ENCODE measurements around the gene ZNF407.

Gene ZNF407

DNA sequence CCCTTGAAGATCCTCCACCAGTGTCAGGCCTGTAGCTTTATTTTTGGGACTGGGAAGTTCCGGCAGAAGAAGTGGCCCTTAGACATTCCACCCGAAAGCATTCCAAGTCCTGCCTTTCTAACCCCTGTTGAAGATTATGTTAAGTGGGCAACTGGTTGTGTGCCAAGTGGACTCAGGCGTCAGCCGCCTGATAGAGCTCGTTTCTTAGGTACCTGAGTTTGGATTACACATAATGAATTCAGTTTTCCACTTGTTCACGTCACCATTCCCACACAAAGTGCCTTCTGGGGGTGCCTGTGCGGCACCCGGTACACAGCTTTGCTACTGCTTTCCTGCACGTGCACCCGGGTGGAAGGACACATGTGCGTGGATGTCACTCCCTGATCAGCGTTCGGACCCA is 454.8 kb downstream of the ZNF407 start:
- no peak for DNase-seq (ENCODE audit: low read depth in 2 of 2)

DNA sequence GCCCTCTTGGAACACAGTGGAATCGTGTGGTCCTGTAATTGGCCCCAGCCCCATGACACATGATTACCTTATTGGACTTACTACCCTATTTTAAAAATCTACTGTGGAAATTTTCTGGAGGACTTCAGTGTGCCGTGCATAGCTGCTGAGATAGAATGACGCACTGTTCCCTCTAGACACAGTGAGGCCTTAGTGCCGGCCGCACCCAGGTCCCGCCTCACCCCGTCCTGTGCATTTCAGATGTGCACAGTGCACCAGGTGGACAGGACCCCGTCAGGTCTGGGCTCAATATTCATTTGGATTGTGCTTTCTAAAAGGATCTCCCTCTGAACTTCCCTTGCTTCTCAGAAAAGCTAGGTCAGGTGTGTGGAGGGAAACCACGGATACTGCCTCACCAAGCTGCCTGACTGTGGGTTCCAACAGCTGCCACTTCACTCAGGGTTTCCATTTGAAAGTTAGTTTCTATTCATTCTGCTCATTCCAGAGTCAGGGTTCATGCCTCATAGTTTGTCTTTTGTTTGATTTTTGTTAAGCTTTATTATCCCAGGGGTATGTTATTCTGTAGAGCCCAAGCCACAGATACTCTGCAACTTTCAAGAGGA is 455.5 kb downstream of the ZNF407 start:
- DNase-seq (ENCODE audit: low read depth in 2 of 2): no peak

DNA sequence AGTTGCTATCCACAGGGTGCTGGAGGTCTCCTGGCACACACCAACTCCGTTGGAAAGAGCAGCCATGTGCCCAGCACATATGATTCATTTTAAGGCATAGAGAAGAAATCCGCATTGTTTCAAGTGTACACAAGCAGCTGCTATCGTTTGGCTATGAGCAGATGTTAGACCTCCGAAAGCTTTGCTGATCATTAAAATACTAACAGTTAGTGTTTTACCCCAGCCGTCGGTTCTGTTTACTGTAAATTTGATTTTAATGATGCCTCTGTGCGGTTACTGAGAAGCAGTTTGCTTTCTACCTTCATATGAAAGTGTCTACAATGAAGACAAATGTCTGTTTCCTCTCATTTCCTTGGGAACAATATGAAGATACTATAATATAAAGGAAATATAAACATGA is 456.4 kb downstream of the ZNF407 start:
- DNase-seq (ENCODE audit: low read depth in 2 of 2): no peak

DNA sequence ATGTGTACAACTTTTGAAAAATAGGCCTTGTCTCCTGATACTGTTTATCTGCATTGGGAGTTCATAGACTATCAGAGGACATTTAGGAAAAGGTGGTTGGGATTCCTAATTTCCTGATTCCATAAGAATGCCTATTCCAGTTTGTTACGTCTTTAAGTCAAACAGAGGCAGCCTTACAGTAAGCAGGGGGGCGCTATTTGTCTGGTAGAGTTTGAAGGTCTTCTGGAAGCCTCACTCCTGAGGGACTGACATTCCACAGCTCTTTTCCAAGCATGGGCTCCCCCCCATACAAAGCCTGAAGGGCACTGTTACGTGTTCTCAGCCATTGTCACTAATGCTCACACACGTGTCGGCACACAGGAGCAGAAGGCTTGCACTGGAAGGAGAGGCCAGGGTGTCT is 456.9 kb downstream of the ZNF407 start:
- DNase-seq (ENCODE audit: low read depth in 2 of 2): no peak

DNA sequence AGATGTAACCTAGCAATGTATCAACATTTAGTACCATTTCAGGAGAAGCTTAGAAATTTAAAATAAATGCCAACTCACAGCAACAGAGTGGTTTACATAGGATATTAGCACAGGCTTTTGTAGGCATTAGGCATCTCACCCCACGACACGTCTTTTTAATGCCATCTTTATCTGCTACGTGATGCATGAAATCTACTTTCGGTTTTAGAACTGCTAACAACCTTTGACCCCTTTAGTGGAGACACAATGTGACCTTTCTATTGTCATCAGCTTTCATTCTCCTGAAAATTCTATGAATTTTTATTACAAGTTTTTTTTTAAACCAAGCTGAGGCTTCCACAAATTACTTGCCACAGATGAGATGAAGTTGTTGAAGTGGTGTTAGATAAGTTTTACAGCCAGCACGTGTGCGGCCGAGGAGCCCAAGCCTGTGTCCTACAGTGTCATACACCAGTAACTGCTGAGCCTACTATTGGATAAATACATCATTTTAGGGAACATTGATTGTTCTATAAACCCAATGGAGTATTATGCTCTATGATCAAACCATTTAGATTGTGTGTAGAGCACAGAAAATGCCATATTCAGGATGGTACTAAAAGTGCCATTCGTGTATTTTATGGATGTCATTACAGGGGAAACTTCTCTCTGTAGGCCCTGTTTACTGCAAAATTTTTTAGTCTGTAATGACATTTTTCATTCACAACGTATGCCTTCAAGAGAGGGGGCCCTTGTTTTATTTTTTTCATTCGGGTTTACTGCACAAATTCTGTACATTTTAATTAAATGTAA is 459.7 kb downstream of the ZNF407 start:
- DNase-seq (ENCODE audit: low read depth in 2 of 2): no peak

DNA sequence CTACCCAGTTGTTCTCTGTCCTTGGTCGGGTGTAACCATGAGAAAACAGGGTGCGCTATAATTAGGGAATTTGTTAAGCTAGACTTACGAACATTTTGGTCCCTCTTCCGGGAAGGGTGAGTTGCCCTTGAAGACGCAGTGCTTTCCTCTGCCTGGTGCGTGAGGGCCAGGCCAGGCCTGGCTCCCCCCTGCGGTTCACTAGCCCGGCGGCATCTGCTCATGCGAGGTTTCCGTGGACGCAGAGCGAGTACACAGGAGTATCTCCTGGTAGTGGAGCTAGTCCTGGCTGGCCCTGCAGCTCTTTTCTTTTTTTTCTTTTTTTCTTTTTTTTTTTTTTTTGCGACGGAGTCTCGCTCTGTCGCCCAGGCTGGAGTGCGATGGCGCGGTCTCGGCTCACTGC is 462.5 kb downstream of the ZNF407 start:
- DNase-seq (ENCODE audit: low read depth in 2 of 2): no peak

DNA sequence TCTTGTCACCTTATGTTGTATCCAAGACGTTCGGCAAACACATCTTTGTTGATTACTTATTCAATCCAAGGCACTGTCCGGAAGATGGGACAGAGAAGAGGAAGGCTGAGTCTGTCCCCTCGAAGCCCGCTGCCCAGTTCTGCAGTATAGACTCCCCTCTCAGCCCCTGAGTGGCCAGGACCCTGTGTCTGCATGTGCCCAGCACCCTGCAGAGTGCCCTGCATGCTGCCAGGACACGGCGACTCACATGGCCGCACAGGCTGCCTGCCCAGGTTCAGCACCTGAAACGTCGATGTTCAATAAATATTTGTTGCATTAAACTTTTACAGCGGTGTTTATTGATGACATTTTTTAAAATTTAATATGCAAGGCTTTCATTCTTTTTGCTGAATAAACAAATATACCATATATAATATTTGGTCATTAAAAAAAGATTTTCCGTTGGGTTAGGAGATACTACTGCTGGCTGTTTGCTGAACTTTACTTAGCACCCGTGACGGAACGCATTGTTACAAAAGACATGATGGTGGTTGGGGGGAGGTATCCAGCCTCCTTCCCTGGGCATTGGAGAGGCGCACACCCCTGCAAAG is 464.7 kb downstream of the ZNF407 start:
- no peak for DNase-seq (ENCODE audit: low read depth in 2 of 2)

DNA sequence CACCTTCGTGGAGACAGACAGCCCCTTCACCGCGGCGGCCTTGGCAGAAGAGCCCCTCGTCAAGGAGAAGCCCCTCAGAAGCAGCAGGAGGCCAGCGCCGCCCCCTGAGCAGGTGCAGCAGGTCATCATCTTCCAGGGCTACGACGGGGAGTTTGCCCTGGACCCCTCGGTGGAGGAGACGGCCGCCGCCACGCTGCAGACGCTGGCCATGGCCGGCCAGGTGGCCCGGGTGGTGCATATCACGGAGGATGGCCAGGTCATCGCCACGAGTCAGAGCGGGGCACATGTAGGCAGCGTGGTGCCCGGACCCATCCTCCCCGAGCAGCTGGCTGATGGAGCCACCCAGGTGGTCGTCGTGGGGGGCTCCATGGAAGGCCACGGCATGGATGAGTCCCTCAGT is 465.5 kb downstream of the ZNF407 start:
- DNase-seq (ENCODE audit: low read depth in 2 of 2): no peak

DNA sequence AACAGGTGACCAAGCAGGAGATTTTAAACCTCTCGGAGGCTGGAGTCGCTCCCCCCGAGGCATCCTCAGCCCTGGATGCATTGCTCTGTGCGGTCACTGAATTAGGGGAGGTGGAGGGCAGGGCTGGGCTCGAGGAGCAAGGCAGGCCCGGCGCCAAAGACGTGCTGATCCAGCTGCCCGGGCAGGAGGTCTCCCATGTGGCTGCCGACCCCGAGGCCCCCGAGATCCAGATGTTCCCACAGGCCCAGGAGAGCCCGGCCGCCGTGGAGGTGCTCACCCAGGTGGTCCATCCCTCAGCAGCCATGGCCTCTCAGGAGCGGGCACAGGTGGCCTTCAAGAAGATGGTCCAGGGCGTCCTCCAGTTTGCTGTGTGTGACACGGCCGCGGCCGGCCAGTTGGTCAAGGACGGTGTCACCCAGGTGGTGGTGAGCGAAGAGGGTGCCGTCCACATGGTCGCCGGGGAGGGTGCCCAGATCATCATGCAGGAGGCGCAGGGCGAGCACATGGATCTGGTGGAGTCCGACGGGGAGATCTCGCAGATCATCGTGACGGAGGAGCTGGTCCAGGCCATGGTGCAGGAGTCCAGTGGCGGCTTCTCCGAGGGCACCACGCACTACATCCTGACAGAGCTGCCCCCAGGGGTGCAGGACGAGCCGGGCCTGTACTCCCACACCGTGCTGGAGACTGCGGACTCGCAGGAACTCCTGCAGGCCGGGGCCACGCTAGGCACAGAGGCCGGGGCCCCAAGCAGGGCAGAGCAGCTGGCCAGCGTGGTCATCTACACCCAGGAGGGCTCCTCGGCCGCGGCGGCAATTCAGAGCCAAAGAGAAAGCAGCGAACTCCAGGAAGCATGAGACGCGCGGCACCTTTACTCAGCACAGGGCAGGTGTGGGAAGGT is 466.2 kb downstream of the ZNF407 start:
- no peak for DNase-seq (ENCODE audit: low read depth in 2 of 2)

DNA sequence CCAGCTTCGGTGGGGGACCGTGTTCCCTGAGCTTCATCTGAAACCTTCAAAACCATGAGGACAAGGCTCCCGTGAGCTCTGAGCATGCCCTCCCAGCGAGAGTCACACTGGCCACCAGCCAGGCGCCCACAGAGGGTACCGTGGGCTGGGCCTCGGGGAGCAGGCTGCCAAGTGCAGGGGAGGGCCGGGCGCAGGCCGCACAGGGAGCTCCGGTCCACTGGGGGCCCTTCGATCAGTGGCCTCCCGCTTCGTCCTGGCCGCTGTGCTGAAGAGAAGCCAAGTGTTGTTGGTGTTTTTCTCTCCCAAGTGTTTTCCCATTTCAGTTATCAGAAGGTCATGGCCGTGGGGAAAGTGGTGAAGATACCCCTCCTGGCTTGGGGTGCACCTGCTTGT is 466.8 kb downstream of the ZNF407 start:
- DNase-seq (ENCODE audit: low read depth in 2 of 2): no peak

DNA sequence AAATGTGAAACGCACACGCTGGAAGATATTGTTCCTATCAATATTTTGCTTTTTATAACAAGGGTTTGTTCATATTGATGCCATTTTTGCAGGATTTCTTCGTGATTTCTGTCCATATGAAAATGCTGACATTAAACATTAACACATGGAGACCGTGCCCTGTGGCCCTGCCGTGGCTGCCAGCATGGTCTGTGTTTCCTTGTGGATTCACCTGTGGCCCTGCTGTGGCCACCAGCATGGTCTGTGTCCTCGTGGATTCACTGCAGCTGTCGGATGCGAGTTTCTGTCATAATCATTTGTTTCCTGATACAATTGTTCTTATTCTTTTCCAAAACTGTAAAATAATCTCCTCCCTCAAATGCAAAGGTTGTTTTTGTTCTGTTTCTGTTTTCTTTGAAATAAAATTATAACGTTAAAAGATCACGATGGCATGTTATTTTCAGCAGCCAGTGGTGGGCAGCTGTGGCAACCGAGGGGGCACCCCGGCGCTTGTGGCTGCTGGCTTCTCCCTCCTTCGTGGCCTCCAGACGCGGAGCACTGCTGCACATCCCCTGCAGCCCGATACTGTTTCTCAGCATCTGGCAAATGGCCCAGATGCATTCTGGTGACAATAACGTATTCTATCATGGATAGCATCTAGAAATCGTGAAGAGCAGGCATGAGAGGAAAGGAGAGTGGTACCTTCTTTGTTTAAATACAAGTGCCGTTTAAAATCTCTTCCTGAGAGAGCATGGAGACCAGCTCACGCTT is 467.8 kb downstream of the ZNF407 start:
- no peak for DNase-seq (ENCODE audit: low read depth in 2 of 2)

DNA sequence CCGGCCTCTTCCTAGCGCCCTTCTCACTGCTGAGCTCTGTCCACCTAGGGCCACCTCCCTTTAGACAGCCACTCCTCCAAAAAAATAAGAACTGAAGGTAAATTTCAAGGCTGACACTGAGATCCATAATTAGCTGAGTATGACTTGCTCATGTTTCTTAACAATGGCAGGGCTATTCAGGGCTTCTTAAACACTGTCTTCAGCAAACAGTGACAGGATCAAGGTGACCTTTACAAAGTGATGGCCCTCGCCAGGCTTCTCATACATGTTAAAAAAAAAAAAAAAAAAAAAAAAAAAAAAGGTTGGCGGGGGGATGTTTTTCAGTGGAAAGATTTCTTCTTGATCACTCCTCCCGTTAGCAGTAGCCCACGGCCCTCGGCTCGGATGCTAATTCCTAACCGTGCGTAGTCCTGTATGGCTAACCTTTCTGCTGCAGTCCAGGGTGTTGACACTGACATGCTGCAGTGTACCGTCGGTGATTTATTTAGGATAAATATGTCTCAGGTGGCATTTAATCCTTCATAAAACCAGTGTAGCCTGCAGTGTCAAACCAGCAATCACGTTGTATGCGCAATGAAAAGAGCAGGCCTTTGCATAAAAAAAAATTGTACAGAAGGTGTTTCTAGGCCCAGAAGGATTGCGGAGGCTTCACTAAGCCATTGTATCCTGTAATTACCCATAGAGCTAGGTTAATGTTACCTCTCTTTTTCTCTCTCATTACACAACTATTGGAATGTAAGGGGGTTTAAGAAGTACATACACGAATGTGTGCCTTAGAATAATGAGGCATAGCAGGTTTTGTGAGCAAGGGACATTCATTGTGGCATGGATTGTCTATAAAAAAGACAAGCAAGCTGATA is 468.6 kb downstream of the ZNF407 start:
- DNase-seq (ENCODE audit: low read depth in 2 of 2): no peak

DNA sequence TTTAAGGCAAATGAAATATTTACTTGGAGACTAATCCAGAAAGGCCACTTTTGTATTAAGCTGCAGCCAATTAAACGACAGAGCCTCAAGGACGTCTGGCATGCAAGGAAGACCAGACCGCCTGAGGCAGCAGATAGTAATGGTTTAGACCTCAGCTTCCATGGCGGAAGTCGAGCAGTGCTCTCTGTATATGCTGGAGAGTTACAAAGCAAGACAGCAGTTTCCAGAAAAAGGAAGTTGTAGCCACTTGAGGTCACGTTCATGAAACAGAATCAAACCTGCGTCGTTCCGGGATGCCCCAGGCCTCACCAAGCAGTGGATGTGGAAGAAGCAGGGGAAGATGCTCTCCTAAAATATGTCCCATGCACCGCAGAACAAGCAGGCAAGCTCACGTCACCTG is 469.3 kb downstream of the ZNF407 start:
- DNase-seq (ENCODE audit: low read depth in 2 of 2): no peak

DNA sequence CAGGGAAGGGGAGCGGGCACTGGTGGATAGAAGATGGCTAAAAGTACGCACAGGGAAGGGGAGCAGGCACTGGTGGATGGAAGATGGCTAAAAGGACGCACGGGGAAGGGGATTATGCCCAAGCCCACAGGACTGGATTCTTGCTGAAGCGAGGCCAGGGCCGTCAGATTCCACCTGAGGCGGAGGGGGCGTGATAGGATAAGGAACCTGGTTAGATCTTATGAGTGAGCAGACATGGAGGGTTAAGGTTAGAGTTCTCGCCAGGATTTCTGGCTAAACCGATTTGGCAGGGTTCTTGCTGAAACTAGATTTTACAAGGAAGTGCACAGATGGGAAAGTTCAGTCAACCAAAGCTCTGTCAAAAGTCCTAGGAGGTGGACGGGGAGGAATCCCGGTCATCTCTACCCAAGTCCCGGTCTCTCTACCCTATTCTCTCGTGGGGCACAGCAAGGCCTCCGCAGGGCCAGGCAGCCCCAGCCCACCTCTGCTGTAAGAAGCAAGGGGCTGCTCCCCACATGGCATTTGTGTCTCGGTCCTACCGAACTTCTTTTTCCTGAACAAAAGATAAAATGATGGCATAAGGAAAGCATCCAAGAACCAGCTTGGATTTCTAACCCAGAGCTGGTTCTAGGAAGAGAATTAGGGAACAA is 470.5 kb downstream of the ZNF407 start:
- DNase-seq (ENCODE audit: low read depth in 2 of 2): no peak

DNA sequence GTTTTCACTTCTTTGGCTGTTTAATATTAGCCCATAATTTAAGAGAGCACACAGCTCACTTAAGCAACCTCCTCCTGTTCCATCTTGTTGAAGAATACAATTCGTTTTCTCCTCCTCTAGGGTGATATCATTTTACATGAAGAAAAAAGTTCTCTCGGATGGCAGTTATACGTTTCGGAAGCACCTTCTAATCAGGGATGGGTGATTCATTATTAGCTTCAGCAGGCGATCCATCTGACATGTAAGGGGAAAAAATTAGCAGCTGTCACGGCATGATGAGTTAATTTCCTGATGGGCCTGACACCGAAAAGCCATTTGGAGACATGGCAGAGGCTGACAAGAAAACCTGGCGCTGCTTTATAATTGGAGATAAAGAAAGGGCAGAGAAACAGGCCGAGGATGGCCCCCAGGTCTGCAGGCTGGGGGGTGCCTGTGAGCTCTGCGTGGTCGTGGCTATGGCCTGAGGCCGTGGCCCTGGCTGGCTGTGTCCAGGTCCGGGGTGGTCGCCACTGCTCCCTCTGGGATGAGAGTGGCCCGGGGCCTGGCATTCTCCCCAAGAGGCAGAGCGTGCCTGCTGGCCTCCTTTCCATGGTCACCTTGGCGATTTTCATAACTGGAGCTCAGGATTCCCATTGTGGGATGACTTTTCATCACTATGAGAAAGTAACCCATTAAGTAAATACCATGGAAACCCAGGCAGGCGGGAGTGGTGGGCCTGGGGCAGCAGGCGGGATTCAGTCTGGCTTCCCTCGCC is 471.2 kb downstream of the ZNF407 start:
- DNase-seq (ENCODE audit: low read depth in 2 of 2): no peak

DNA sequence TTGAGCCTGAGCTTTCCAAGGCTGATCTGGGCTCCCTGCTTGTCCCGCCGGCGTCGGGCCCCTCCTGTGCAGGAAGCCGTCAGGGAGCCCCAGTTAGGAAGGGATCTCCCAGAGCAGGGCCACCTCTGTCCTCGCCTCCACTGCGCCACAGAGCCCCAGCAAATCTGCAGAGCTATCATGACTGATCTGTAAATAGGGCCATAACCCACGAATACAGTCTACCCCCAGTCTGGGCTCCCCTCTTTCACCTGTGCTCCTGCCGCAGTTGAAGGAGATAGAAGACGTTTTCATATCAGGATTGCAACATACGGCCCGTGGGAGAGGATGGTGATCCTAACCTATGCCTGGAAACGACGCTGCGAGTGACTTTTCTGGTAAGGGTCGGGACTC is 472.6 kb downstream of the ZNF407 start:
- DNase-seq (ENCODE audit: low read depth in 2 of 2): no peak

DNA sequence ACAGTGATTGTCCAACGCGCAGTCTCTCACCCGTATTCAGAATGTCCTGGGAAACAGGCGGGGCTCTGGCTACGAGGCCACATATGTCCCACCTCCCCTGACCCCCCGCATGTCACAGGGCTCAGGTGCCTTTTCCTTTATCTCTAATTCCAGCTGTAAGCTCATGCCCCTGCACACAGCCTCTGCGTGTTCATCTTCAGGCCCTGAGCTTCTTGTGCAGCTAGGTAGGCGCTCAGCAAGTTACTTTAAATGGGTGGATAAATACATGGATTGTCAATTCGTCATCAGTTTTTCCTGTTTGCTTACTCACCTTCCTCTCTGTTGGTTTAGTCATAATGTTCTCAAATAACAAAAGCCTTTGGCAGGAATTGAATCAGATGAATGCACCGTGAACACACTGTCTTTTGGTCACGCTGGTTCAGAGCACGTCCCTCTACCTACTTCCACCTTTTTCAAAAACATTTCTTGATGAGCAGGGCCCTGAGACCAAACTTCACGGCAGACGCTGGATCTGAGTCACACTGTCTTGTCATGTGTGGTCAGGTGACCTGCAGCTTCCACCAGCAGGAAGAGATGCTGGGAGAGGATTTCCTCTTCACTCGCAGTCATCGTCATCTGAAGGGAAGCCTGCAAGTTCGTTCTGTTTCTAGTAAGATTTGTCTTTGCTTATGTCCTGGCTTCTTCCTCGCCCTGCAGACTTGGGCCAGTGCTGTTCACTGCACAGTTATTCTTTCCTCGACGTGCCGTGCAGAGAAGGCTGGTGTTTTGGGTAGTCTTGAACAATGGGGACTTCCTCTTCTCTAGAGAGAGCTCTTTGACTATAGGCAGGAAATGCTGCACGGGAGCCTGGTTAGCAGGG is 473.2 kb downstream of the ZNF407 start:
- peak; percentile 49 to 57 for DNase-seq (ENCODE audit: low read depth in 2 of 2)

DNA sequence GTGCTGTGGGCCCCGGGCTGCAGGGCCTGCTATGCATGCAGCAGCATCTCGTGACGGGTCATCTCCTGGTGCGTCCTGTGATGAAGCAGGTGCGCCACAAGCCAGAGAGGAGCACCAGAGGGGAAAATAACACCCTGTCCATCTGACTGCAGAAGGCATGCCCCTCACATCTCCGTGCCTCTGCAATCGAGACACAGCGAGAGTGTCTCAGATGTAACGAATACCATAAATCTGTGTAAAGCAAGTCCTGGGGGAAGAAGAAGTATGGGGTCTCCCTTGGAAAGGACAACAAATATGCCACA is 473.8 kb downstream of the ZNF407 start:
- DNase-seq (ENCODE audit: low read depth in 2 of 2): peak in 1 of 2 donors; percentile 3
